HG03521 (cell line): ENCODE measurements around the gene NOS2.
"Not testable (repeated sequence)": the region's sequence is repeated elsewhere in the genome, so short reads cannot be mapped to it uniquely, and the experiment has no call there.

Experiments
- ATAC-seq: cut with Tn5 transposase; IDR thresholded peaks from one replicate; pipeline ENCODE4 v1.9.1; 2021; ENCODE audit warnings: mild to moderate bottlenecking, moderate library complexity; ENCODE audit not compliant: unreplicated experiment

NOS2 gene

DNA sequence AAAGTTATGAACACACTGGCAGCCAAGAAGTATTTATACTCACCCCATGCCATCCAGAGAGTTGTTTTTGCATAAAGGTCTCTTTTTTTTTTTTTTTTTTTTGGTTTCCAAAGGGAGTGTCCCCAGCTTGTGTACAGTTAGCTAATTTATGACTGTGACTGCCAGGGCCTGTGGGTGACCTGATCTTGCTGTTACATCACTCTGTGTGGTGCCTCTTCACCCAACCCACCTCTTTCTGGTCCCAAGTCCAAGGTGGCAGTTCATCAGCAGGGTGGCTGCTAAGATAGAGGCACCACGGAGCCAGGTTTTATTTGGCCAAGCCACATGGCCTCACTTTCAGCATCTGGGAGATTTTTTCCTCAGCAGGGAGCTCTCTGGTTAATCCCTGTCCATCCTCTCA lies at the start of gene NOS2:
Gene NOS2 (minus strand): TSS at position 8 of the 400 bp plus-strand sequence. CDS start 1,720 bp downstream, outside the sequence.
- ATAC-seq, result no peak

DNA sequence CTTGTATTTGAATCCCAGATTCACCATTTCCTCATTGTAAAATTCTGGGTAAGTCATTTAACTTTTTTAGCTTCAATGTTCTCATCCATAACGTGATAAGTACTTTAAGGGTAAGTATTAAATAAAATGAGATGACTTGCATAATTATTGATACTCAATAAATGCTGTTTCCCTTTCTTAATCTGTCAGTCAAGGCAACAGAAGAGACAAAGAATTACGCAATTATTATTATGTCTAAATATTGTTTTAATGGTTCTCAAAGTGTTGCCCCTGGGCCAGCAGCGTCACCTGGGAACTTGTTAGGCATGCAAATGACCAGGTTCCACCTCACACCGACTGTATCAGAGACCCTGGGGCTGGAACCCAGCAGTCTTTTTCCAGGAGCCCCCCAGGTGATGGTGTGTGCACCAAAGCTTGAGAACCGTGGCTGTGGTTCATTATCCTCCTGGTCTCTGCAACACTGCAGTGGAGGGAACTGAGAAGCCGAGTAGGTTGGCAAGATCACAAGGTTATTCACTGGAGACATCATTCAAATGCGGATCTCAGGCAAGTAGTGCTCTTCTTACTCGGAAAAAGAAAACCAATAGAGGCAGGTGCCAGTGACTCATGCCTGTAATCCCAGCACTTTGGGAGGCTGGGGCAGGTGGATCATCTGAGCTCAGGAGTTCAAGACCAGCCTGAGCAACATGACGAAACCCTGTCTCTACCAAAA lies 49.3 kb upstream of the NOS2 start:
- ATAC-seq, result no peak

DNA sequence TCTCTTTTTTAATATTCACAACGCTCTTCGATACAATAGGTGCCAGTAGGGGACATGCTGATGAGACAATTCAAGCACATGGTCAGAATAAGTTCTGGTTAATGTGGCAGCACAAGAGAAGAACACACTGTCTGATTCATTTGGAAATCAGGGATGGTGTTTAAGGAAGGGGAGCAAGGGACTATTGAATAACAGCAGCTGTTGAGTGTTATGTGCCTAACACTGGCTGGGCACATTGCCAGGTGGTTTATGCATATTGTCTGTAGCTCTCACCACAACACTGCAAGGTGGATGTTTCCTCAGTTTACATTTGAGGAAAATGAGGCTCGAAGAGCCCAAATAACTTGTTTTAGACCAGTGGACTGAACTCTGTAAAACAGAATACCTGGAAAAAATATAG lies 48.6 kb upstream of the NOS2 start:
- no peak for ATAC-seq

DNA sequence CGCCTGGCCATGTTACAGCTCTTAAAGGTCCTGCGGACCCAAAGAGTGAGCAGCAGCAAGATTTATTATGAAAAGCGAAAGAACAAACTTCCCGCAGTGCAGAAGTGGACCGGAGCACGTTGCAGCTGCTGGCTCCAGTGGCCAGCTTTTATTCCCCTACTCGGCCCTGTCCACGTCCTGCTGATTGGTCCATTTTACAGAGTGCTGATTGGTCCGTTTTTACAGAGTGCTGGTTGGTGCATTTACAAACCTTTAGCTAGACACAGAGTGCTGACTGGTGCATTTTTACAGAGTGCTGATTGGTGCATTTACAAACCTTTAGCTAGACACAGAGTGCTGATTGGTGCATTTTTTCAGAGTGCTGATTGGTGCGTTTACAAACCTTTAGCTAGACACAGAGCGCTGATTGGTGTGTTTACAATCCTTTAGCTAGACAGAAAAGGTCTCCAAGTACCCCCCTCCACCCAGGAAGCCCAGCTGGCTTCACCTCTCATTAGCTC lies 46.5 kb upstream of the NOS2 start:
- not testable (repeated sequence) for ATAC-seq

DNA sequence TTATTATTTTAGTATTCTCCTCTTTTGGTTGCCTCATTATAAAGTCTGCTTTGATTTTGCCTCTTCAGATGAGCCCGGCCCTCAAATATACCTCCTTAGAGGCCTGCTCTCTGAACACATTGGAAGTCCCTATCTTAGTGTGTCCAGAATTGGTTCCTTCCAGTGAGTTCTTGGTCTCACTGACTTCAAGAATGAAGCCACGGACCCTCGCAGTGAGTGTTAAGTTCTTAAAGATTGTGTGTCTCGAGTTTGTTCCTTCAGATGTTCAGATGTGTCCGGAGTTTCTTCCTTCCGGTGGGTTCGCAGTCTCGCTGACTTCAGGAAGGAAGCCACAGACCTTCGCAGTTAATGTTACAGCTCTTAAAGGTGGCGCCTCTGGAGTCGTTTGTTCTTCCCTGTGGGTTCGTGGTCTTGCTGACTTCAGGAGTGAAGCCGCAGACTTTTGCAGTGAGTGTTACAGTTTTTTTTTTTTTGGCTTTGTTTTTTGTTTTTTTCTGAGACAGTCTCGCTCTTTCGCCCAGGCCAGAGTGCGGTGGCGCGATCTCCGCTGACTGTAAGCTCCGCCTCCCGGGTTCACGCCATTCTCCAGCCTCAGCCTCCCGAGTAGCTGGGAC lies 45.8 kb upstream of the NOS2 start:
- no peak for ATAC-seq

GRCh38 chr17:27845264-27846041 lies 45.1 kb upstream of the NOS2 start:
- ATAC-seq, result no peak

DNA sequence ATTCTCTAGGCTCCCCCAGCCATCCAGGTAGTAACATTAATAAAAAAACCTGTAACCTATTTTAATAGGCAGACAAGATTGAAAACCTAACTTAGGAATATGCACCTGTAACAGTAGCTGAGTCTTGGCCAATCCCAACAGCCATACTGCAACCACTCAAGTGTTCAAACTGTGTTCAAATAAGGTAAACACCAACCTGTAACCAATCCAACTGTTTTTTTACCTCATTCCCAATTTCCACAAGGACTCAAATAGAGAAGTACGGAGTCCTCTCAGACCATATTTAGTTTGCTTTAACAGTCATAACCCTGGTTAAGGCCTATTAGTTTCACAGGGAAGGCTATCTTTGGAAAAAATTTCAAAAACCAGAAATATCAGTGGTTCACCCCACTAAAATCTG lies 40.4 kb upstream of the NOS2 start:
- no peak for ATAC-seq

DNA sequence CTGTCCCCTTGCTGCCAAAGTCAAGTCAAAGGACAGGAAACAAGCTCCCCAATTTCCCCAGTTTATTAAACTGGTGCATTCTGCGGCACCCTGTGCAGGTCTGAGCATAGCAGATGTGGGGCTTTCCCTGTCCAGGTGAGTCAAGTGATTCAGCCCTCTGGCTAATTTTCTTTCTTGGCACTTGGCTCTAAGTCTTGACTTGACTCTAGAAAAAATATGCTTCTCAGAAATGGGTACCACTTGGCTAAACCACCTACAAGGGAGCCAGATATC lies 40.0 kb upstream of the NOS2 start:
- not testable (repeated sequence) for ATAC-seq

DNA sequence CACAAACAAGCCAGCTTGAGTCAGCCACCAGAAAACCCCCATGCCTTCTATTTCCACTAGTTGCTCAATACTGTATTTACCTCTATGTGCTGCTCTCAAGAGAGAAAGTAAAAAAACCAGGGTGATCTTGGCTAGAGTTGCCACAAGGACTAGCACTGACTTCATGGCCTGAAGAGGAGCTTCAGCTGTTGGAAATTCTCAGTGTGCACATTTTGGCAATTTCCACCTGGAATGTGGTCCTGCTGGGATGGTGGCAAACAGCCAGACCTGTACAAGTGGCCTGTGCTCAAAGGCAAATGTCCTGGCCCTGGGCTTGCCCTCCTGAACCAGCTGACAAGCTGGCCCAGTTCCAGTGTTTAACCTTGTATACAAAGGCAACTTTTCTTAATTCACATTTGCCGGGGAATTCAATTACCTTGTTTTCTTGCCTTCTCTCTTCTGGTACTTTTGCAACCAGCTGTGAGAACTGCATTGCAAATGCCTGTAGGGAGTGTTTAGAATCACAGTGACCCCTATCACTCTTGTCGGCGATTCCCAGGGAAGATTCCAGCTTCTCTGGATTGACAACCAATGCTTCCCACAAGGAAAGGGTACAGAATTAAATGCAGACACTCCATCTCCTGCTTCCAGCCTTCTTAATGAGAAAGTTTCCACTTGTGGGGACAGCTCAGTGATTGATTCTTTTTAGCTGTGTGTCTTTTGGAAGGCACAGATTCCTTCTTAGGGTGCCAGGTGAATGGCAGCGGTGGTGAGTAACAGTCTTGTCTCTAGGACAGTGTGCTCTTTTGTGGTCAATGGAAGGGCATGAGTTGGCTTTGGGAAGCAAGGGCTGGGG lies 39.5 kb upstream of the NOS2 start:
- not testable (repeated sequence) for ATAC-seq

- ATAC-seq, result not testable (repeated sequence)
Observed at GRCh38 chr17:27838607-27839006, 38.3 kb upstream of the NOS2 start.

GRCh38 chr17:27837769-27838168 lies 37.4 kb upstream of the NOS2 start:
- ATAC-seq, result not testable (repeated sequence)

- ATAC-seq, result no peak
Observed at GRCh38 chr17:27836651-27837050, 36.3 kb upstream of the NOS2 start.

DNA sequence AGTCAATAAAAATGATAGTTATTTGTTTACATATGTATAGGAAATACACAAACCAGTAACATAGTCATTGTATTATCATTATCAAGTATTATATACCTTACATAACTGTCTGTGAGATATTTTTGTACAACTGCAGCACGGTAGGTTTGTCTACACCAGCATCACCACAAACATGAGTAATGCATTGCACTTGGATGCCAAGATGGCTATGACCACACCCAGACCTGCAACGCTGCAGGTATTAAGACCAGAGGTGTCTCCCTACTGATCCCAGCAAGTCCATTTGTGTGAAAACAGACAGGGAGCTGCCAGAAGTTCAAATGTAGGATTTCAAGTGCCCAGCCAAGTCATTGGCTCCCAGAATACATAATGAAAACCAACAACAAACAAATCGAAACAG lies 34.2 kb upstream of the NOS2 start:
- no peak for ATAC-seq

DNA sequence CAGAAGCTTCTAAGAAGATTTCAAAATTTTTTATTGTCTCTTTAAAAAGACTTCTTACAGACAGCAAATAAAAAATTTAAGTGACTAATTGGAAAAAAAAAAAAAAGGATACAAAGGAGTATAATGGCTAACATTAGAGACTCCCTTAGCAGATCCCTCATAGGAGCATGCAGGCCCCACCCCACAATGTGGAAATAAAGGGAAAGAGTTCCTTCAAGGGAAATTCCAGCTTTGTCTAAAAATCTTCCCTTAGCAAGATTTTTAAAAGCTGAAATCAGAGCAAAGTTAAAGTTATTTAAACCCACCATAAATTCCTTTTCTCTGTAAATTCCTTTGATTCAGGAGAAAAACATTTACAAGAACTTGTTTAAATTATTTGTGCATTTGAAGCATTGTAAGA lies 32.5 kb upstream of the NOS2 start:
- ATAC-seq, result no peak

DNA sequence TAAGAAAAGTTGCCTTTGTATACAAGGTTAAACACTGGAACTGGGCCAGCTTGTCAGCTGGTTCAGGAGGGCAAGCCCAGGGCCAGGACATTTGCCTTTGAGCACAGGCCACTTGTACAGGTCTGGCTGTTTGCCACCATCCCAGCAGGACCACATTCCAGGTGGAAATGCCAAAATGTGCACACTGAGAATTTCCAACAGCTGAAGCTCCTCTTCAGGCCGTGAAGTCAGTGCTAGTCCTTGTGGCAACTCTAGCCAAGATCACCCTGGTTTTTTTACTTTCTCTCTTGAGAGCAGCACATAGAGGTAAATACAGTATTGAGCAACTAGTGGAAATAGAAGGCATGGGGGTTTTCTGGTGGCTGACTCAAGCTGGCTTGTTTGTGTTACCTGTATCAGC lies 29.6 kb upstream of the NOS2 start:
- ATAC-seq, result not testable (repeated sequence)

- ATAC-seq, result not testable (repeated sequence)
Observed at GRCh38 chr17:27829143-27829711, 28.9 kb upstream of the NOS2 start.

GRCh38 chr17:27825459-27825858 lies 25.1 kb upstream of the NOS2 start:
- ATAC-seq, result no peak

DNA sequence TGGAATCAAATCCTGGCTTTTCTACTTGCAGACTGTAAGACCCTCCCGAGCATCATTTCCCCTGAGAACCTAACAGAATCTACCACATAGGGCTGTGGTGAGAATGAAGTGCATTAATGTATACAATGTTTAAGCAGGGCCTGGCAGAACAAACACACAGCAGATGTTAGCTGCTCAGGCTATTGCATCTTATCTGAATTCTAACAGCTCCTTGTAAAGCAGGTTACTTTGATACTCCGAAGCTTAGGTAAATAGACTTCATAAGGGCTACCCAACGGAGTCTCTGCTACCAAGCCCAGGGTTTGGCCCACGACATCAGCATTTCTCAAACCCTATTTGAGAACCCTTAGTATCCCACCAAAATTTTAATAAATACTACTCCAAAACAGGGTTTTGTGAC lies 24.4 kb upstream of the NOS2 start:
- ATAC-seq, result no peak

GRCh38 chr17:27824176-27824715 lies 23.9 kb upstream of the NOS2 start:
- ATAC-seq, result no peak

DNA sequence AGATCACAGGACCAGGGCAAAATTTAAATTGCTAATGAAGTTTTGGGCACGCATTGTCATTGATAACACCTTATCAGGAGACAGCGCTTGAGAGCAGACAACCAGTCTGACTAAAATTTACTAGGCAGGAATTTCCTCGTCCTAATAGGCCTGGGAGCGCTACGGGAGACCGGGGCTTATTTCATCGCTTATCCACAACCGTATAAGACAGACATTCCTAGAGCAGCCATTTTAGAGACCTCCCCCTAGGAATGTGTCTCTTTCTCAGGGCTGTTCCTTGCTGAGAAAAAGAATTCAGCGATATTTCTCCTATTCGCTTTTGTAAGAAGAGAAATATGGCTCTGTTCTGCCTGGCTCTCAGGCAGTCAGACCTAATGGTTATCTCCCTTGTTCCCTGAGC lies 21.8 kb upstream of the NOS2 start:
- ATAC-seq, result not testable (repeated sequence)
